PC-9 (cell line): ENCODE data around the gene AOPEP. TPM values are rescaled to one million over a fixed set of nuclear protein-coding genes. Genes with fewer than 3 reads are reported as not detected.

Experiments
- BruUV-seq: library from RNA; stranded (reverse); fragments of 400-500 nt; replicated peaks from 2 replicates; lab custom pipeline; 2021; lab: Mats Ljungman, UMichigan
- CTCF ChIA-PET: fragments of 300-600 bp; sonication (Branson Sonifier 250); formaldehyde crosslinking; loops from one replicate; lab custom pipeline; 2022; ENCODE audit warnings: antibody characterized with exemption; lab: Charles Lee
- POLR2A ChIA-PET: fragments of 300-600 bp; sonication (Branson Sonifier 250); formaldehyde crosslinking; loops from one replicate; lab custom pipeline; 2022; ENCODE audit warnings: antibody characterized with exemption; ENCODE audit not compliant: unreplicated experiment; lab: Charles Lee
- DNase-seq, 2 experiments: peaks; one replicate each; pipeline versions ENCODE4 v3.0.0 to v3.0.0-alpha.2; 2015 to 2022; ENCODE audit warnings: mixed read lengths in 1 of 2
- H2AFZ ChIP-seq: fragments of 200-600 bp; sonication (generic); 2 replicates; pipeline ENCODE4 v1.8.1; 2017; ENCODE audit warnings: antibody characterized with exemption
- H3F3A ChIP-seq: fragments of 200-600 bp; sonication (generic); 2 replicates; pipeline ENCODE4 v1.8.1; 2017; ENCODE audit warnings: antibody characterized with exemption, mild to moderate bottlenecking, low read depth; ENCODE audit not compliant: insufficient read depth
- H3K27ac ChIP-seq: fragments of 200-600 bp; sonication (generic); 2 replicates; pipeline ENCODE4 v1.6.1; 2016; ENCODE audit warnings: mixed run types
- H3K27me3 ChIP-seq: fragments of 200-600 bp; sonication (generic); 2 replicates; pipeline ENCODE4 v1.6.1; 2016; ENCODE audit warnings: low read depth, mixed run types; ENCODE audit not compliant: insufficient read depth
- H3K36me3 ChIP-seq: fragments of 200-600 bp; sonication (generic); 2 replicates; pipeline ENCODE4 v1.6.1; 2016; ENCODE audit warnings: low read depth, mixed run types
- H3K4me1 ChIP-seq: fragments of 200-600 bp; sonication (generic); replicated peaks from 2 replicates; pipeline ENCODE4 v1.6.1; 2016; ENCODE audit warnings: mixed run types; ENCODE audit not compliant: insufficient read depth
- H3K4me2 ChIP-seq: fragments of 200-600 bp; sonication (generic); 2 replicates; pipeline ENCODE4 v1.6.1; 2017; ENCODE audit warnings: mixed run types
- H3K4me3 ChIP-seq: fragments of 200-600 bp; sonication (generic); 2 replicates; pipeline ENCODE4 v1.6.1; 2016; ENCODE audit warnings: mixed run types
- H3K79me2 ChIP-seq: fragments of 200-600 bp; sonication (generic); 2 replicates; pipeline ENCODE4 v1.6.1; 2017; ENCODE audit warnings: low read depth, mixed run types
- H3K9me2 ChIP-seq: fragments of 200-600 bp; sonication (generic); 2 replicates; pipeline ENCODE4 v1.8.1; 2017; ENCODE audit warnings: mild to moderate bottlenecking; ENCODE audit not compliant: insufficient read depth
- H3K9me3 ChIP-seq: fragments of 200-600 bp; sonication (generic); 2 replicates; pipeline ENCODE4 v1.8.1; 2016; ENCODE audit warnings: low read depth; ENCODE audit not compliant: insufficient read depth
- H4K20me1 ChIP-seq: fragments of 200-600 bp; sonication (generic); 2 replicates; pipeline ENCODE4 v1.8.1; 2017; ENCODE audit not compliant: insufficient read depth
- EZH2 ChIP-seq: fragments of 200-600 bp; sonication (generic); IDR thresholded peaks from 2 replicates; pipeline ENCODE4 v1.8.0; 2017; ENCODE audit warnings: antibody characterized with exemption, low read depth
- intact Hi-C: fragments of 100-400 bp; cut with micrococcal nuclease; formaldehyde crosslinking; loops from one replicate; pipeline ENCODE4 v1.10.0; 2022; ENCODE audit not compliant: unreplicated experiment
- total RNA-seq: library from RNA; stranded (reverse); gene quantifications from 2 replicates; pipeline ENCODE4 v1.2.3, GENCODE V29; 2021
- TF ChIP-seq, protein P1 (sequence below): fragments of 200-600 bp; sonication (generic); conservative IDR thresholded peaks from 2 replicates; pipeline ENCODE4 v1.6.1; 2017; ENCODE audit warnings: mixed run types, antibody characterized with exemption, mild to moderate bottlenecking, moderate library complexity

The AOPEP gene
- total RNA-seq, 1 experiment from 2014 or later = 90.0 TPM

GRCh38 chr9:94758880-94759279, 32.4 kb downstream of the AOPEP start:
- H3K9me2 ChIP-seq = no peaks in the 10 kb centered on the region
- H3K79me2 ChIP-seq = 0 out of 2 replicates have a peak, but pooled peaks cover 7% of the 10 kb centered on the region
- no peaks in the 10 kb centered on the region for H3K4me1 ChIP-seq
- no peak overlapping the region for H3K27ac ChIP-seq
- BruUV-seq = no TSS peak
- H3K4me3 ChIP-seq = no peak overlapping the region
- no peaks in the 10 kb centered on the region for H3K9me3 ChIP-seq
- 0 out of 2 replicates have a peak, but pooled peaks cover 5% of the 10 kb centered on the region for H3K36me3 ChIP-seq
- intact Hi-C loops = no loop called here
- TF ChIP-seq, protein P1, sequence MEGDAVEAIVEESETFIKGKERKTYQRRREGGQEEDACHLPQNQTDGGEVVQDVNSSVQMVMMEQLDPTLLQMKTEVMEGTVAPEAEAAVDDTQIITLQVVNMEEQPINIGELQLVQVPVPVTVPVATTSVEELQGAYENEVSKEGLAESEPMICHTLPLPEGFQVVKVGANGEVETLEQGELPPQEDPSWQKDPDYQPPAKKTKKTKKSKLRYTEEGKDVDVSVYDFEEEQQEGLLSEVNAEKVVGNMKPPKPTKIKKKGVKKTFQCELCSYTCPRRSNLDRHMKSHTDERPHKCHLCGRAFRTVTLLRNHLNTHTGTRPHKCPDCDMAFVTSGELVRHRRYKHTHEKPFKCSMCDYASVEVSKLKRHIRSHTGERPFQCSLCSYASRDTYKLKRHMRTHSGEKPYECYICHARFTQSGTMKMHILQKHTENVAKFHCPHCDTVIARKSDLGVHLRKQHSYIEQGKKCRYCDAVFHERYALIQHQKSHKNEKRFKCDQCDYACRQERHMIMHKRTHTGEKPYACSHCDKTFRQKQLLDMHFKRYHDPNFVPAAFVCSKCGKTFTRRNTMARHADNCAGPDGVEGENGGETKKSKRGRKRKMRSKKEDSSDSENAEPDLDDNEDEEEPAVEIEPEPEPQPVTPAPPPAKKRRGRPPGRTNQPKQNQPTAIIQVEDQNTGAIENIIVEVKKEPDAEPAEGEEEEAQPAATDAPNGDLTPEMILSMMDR = no peak
- no peak for TF ChIP-seq EZH2
- DNase-seq = no peak
- no peaks in the 10 kb centered on the region for H3F3A ChIP-seq
- no peak overlapping the region for H3K4me2 ChIP-seq
- ChIA-PET CTCF (no interaction called here), POLR2A (interaction anchor here (0.6 kb wide), 1 partner anchor 149 kb away, joined by 7 read pairs; no protein-coding TSS in a partner anchor)
- H2AFZ ChIP-seq = no peak overlapping the region
- no peaks in the 10 kb centered on the region for H3K27me3 ChIP-seq
- no peaks in the 10 kb centered on the region for H4K20me1 ChIP-seq

DNA sequence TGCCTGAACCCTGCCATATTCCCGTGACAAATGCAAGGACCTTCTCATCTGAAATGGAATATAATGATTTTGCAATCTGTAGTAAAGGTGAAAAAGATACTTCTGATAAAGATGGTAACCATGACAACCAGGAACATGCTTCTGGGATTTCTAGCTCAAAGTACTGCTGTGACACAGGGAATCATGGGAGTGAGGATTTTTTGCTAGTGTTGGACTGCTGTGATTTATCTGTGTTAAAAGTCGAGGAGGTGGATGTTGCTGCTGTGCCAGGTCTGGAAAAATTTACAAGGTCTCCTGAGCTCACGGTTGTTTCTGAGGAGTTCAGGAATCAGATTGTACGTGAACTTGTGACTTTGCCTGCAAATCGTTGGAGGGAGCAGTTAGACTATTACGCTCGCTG, 33.5 kb downstream of the AOPEP start:
- CTCF ChIA-PET = no interaction called here
- no peak overlapping the region for H3K27ac ChIP-seq
- intact Hi-C loops = no loop called here
- H3K27me3 ChIP-seq = no peaks in the 10 kb centered on the region
- no peak for DNase-seq
- no peaks in the 10 kb centered on the region for H3K9me3 ChIP-seq
- no peaks in the 10 kb centered on the region for H3K9me2 ChIP-seq
- H3K79me2 ChIP-seq = 0 out of 2 replicates have a peak, but pooled peaks cover 9% of the 10 kb centered on the region
- no peaks in the 10 kb centered on the region for H3F3A ChIP-seq
- no TSS peak for BruUV-seq
- H2AFZ ChIP-seq = no peak overlapping the region
- H4K20me1 ChIP-seq = no peaks in the 10 kb centered on the region
- no peak overlapping the region for H3K4me2 ChIP-seq
- POLR2A ChIA-PET = no interaction called here
- 0 out of 2 replicates have a peak, but pooled peaks cover 5% of the 10 kb centered on the region for H3K36me3 ChIP-seq
- no peaks in the 10 kb centered on the region for H3K4me1 ChIP-seq
- H3K4me3 ChIP-seq = no peak overlapping the region
- TF ChIP-seq EZH2 = no peak

DNA sequence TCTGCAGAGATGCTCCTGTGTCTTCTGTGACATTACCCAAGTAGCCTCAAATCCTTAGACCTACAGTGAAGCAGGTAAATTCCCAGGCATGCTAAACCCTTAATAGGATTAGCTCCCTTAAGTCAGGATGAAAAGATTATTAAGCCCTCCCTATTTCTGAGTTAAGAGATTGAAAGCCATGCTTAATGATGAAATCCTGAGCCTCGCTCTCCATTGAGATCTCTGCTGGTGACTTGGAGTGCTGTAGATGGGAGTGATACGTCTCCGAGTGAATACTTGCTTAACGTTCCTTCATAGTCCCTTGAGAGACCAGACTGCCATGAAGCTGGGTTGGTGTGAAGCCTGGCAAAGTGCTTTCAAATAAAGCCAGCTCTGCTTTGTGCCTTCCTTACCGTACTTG, 34.2 kb downstream of the AOPEP start:
- H3K9me3 ChIP-seq = no peaks in the 10 kb centered on the region
- H3K79me2 ChIP-seq = 0 out of 2 replicates have a peak, but pooled peaks cover 9% of the 10 kb centered on the region
- H3K27ac ChIP-seq = no peak overlapping the region
- intact Hi-C loops = no loop called here
- no peak overlapping the region for H3K4me3 ChIP-seq
- H4K20me1 ChIP-seq = no peaks in the 10 kb centered on the region
- no TSS peak for BruUV-seq
- TF ChIP-seq, protein P1 = no peak
- TF ChIP-seq EZH2 = no peak
- POLR2A ChIA-PET = interaction anchor here (0.5 kb wide), 1 partner anchor 268 kb away, joined by 3 read pairs; no protein-coding TSS in a partner anchor
- DNase-seq = no peak
- H3K4me1 ChIP-seq = no peaks in the 10 kb centered on the region
- H3K36me3 ChIP-seq = peaks cover 6% of the 10 kb centered on the region; the same call in 1 of the 2 replicates
- H3K4me2 ChIP-seq = no peak overlapping the region
- no peaks in the 10 kb centered on the region for H3F3A ChIP-seq
- no peaks in the 10 kb centered on the region for H3K27me3 ChIP-seq
- no peak overlapping the region for H2AFZ ChIP-seq
- H3K9me2 ChIP-seq = no peaks in the 10 kb centered on the region
- CTCF ChIA-PET = no interaction called here
